DND-41 (cell line): ENCODE measurements around the gene SDHAF2.

ENCODE experiments used
- ATAC-seq: fragments of 200-7000 bp; cut with Tn5 transposase; 3 replicates; pipeline ENCODE4 v1.9.1; 2021; ENCODE audit warnings: low read depth; ENCODE audit not compliant: insufficient read depth
- DNase-seq: peaks from one replicate; pipeline ENCODE4 v3.0.0-alpha.2; 2020
- H2AFZ ChIP-seq: 2 replicates; pipeline ENCODE4 v1.6.0; 2012; ENCODE audit warnings: low read depth, low read length
- H3K27ac ChIP-seq: 2 replicates; pipeline ENCODE4 v1.5.1; 2012; ENCODE audit warnings: low read length, inconsistent platforms
- H3K27me3 ChIP-seq: fragments of 200-600 bp; sonication (generic); 2 replicates; pipeline ENCODE4 v1.6.0; 2012; ENCODE audit warnings: low read length, mild to moderate bottlenecking, inconsistent platforms; ENCODE audit not compliant: insufficient read depth, poor library complexity
- H3K36me3 ChIP-seq: 2 replicates; pipeline ENCODE4 v1.5.1; 2012; ENCODE audit warnings: low read length, inconsistent platforms; ENCODE audit not compliant: insufficient read depth
- H3K4me1 ChIP-seq: 2 replicates; pipeline ENCODE4 v1.5.1; 2012; ENCODE audit warnings: mild to moderate bottlenecking, low read length; ENCODE audit not compliant: insufficient read depth
- H3K4me2 ChIP-seq: 2 replicates; pipeline ENCODE4 v1.6.0; 2012; ENCODE audit warnings: mild to moderate bottlenecking, moderate library complexity, low read length, inconsistent platforms; ENCODE audit not compliant: insufficient read depth
- H3K4me3 ChIP-seq, 2 experiments: fragments of 200-600 bp in 1 of 2; shearing (Covaris generic) in 1 of 2; 2 replicates each; pipeline ENCODE4 v1.5.1; 2012 to 2016; ENCODE audit warnings: inconsistent platforms in 2 of 2, low read length in 2 of 2, mild to moderate bottlenecking in 2 of 2, low read depth in 1 of 2, moderate library complexity in 1 of 2
- H3K79me2 ChIP-seq: 2 replicates; pipeline ENCODE4 v1.6.0; 2012; ENCODE audit warnings: low read length, inconsistent platforms; ENCODE audit not compliant: insufficient read depth
- H3K9ac ChIP-seq: 2 replicates; pipeline ENCODE4 v1.6.0; 2012; ENCODE audit warnings: low read depth, mild to moderate bottlenecking, inconsistent platforms, low read length, moderate library complexity
- H3K9me3 ChIP-seq: 2 replicates; pipeline ENCODE4 v1.5.1; 2012; ENCODE audit warnings: low read length, moderate library complexity, mild to moderate bottlenecking, inconsistent platforms; ENCODE audit not compliant: insufficient read depth, severe bottlenecking
- H4K20me1 ChIP-seq: 2 replicates; pipeline ENCODE4 v1.6.0; 2012; ENCODE audit warnings: low read length; ENCODE audit not compliant: insufficient read depth
- CTCF ChIP-seq: IDR thresholded peaks from 2 replicates; pipeline ENCODE4 v1.5.1; 2012; ENCODE audit warnings: borderline replicate concordance, low read length, moderate library complexity, mild to moderate bottlenecking; ENCODE audit not compliant: poor library complexity, severe bottlenecking; ENCODE audit errors: extremely low read depth
- EZH2 ChIP-seq: IDR thresholded peaks from 3 replicates; pipeline ENCODE4 v1.6.1; 2012; ENCODE audit warnings: borderline replicate concordance, low read depth, mild to moderate bottlenecking, moderate library complexity, low read length, inconsistent platforms; ENCODE audit not compliant: severe bottlenecking

Gene SDHAF2

GRCh38 chr11:61474013-61474643 lies 44.2 kb downstream of the SDHAF2 start:
- Histone ChIP-seq H3K4me3 (no peak overlapping the region), H3K27me3 (no peaks in the 10 kb centered on the region), H3K4me1 (peaks cover 5% of the 10 kb centered on the region), H4K20me1 (peaks cover 15% of the 10 kb centered on the region), H3K27ac (no peak overlapping the region), H3K4me2 (no peak overlapping the region), H2AFZ (no peak overlapping the region), H3K79me2 (no peaks in the 10 kb centered on the region), H3K36me3 (peaks cover 17% of the 10 kb centered on the region), H3K9me3 (no peaks in the 10 kb centered on the region), H3K9ac (no peak overlapping the region)
- TF ChIP-seq CTCF = no peak
- TF ChIP-seq EZH2 = no peak
- ATAC-seq = no peak
- DNase-seq = no peak

- TF ChIP-seq CTCF (no peak), EZH2 (no peak)
- Histone ChIP-seq H3K36me3 (peaks cover 12% of the 10 kb centered on the region), H4K20me1 (peaks cover 15% of the 10 kb centered on the region), H3K79me2 (no peaks in the 10 kb centered on the region), H3K27me3 (no peaks in the 10 kb centered on the region), H3K27ac (no peak overlapping the region), H3K4me1 (peaks cover 5% of the 10 kb centered on the region), H2AFZ (no peak overlapping the region), H3K9ac (no peak overlapping the region), H3K9me3 (no peaks in the 10 kb centered on the region), H3K4me2 (no peak overlapping the region), H3K4me3 (no peak overlapping the region)
- ATAC-seq (no peak), DNase-seq (no peak)
Observed at GRCh38 chr11:61475433-61475832, 45.5 kb downstream of the SDHAF2 start.

GRCh38 chr11:61476371-61476770 lies 46.4 kb downstream of the SDHAF2 start:
- Histone ChIP-seq H3K79me2 (no peaks in the 10 kb centered on the region), H3K9me3 (no peaks in the 10 kb centered on the region), H3K4me2 (no peak overlapping the region), H3K27ac (no peak overlapping the region), H3K27me3 (no peaks in the 10 kb centered on the region), H3K9ac (no peak overlapping the region), H2AFZ (no peak overlapping the region), H4K20me1 (peaks cover 15% of the 10 kb centered on the region), H3K4me1 (peaks cover 5% of the 10 kb centered on the region), H3K36me3 (peaks cover 5% of the 10 kb centered on the region; the same call in 1 of the 2 replicates), H3K4me3 (no peak overlapping the region)
- DNase-seq (no peak), ATAC-seq (no peak)
- TF ChIP-seq EZH2 = no peak
- no peak for TF ChIP-seq CTCF

GRCh38 chr11:61477126-61477525 lies 47.2 kb downstream of the SDHAF2 start:
- ATAC-seq = no peak
- no peak overlapping the region for H3K4me2 ChIP-seq

More at GRCh38 chr11:61477126-61477525, 47.2 kb downstream of the SDHAF2 start:
- TF ChIP-seq CTCF = no peak
- TF ChIP-seq EZH2 = no peak
- Histone ChIP-seq H3K4me3 (no peak overlapping the region), H3K27me3 (no peaks in the 10 kb centered on the region), H3K79me2 (no peaks in the 10 kb centered on the region), H3K9me3 (no peaks in the 10 kb centered on the region), H3K4me1 (peaks cover 5% of the 10 kb centered on the region), H2AFZ (no peak overlapping the region), H4K20me1 (peaks cover 15% of the 10 kb centered on the region), H3K27ac (no peak overlapping the region), H3K36me3 (peaks cover 5% of the 10 kb centered on the region; the same call in 1 of the 2 replicates), H3K9ac (no peak overlapping the region)
- no peak for DNase-seq
